GM12865 (cell line): Measurements from ENCODE around the gene FUBP3.

Source experiments
- DNase-seq: peaks from one replicate; pipeline ENCODE4 v3.0.0; 2010; ENCODE audit warnings: low read depth
- H3K4me3 ChIP-seq: 2 replicates; pipeline ENCODE4 v1.5.1; 2011; ENCODE audit warnings: mild to moderate bottlenecking, low read depth, low read length, control low read depth
- CTCF ChIP-seq: IDR thresholded peaks from 2 replicates; pipeline ENCODE4 v1.5.1; 2011; ENCODE audit warnings: low read length, control low read depth, low read depth, inconsistent platforms; ENCODE audit not compliant: insufficient read depth; ENCODE audit errors: missing control alignments

Gene FUBP3

GRCh38 chr9:130669965-130670364, 90.6 kb downstream of the FUBP3 start:
- TF ChIP-seq CTCF: no peak
- no peak overlapping the region for H3K4me3 ChIP-seq
- DNase-seq: no peak

- H3K4me3 ChIP-seq: no peak overlapping the region
- no peak for DNase-seq
- TF ChIP-seq CTCF: no peak
Observed at GRCh38 chr9:130670644-130671043, 91.3 kb downstream of the FUBP3 start.

- TF ChIP-seq CTCF: no peak
- H3K4me3 ChIP-seq: no peak overlapping the region
- no peak for DNase-seq
Observed at GRCh38 chr9:130672466-130672865, 93.1 kb downstream of the FUBP3 start.

- no peak overlapping the region for H3K4me3 ChIP-seq
- no peak for DNase-seq
- no peak for TF ChIP-seq CTCF
Observed at GRCh38 chr9:130672933-130673615, 93.7 kb downstream of the FUBP3 start.

GRCh38 chr9:130675396-130675795, 96.0 kb downstream of the FUBP3 start:
- no peak for TF ChIP-seq CTCF
- H3K4me3 ChIP-seq: no peak overlapping the region
- no peak for DNase-seq

- no peak for TF ChIP-seq CTCF
- no peak overlapping the region for H3K4me3 ChIP-seq
- DNase-seq: no peak
Observed at GRCh38 chr9:130677252-130677651, 97.9 kb downstream of the FUBP3 start.
